Embryonic facial prominence (tissue), 1 donor: Measurements from ENCODE around the gene SMOC1.

Experiments
- DNase-seq: peaks from one replicate; pipeline ENCODE4 v3.0.0-alpha.2; 2016; ENCODE audit errors: extremely low spot score

SMOC1 gene

GRCh38 chr14:70011098-70011497 is 131.9 kb downstream of the SMOC1 start:
- DNase-seq = no peak

DNA sequence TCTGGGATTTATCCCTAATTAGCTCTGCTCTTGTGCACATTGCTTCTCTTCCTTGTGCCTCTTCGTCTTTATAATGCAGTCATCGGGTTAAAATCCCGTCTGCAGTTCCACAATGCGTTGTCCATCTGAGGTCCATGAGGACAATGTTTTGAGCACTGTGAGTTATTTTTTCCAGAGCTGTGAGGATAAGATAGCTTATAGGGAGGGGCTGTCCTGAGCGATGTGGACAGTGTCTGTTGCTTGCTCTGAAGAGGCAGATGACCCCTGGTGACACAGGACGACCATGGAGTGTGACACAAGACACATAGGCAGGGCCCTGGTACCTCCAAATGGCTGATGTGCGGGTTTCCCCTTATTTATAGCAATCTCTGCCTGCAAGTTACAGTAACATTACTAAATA is 132.5 kb downstream of the SMOC1 start:
- DNase-seq = no peak

GRCh38 chr14:70013271-70013873 is 134.2 kb downstream of the SMOC1 start:
- no peak for DNase-seq

DNA sequence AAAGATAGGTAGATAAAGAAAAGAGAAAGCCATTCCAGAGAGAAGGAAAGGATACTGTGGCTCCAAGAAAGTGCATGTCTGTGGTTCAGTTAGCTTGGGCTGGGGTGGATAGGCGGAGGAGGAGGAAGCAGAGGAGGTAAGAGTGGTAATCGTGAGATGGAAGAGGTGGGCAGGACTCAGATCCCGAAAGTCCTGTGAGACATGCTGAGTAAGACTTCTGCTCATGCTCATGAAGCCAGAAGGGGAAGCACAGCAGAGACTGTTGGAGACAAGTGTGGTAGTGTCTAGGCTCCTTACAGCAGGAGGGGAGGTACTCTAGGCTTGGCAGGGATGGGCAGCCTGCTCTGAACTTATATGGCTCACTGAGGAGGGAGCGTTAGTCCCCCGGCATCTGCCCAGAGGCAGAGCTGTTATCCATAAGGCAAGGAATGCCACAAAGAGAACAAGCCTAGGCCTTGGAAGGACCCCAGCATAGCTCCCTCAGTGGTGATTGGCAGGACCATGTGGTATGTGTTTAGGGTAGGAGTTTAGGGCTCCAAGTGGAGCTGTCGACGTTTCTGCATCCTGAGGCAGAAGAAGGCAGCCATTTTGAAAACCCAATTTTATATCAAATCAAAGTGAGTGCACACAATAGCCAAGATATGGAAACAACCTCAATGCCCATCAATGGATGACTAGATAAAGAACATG is 135.3 kb downstream of the SMOC1 start:
- no peak for DNase-seq

DNA sequence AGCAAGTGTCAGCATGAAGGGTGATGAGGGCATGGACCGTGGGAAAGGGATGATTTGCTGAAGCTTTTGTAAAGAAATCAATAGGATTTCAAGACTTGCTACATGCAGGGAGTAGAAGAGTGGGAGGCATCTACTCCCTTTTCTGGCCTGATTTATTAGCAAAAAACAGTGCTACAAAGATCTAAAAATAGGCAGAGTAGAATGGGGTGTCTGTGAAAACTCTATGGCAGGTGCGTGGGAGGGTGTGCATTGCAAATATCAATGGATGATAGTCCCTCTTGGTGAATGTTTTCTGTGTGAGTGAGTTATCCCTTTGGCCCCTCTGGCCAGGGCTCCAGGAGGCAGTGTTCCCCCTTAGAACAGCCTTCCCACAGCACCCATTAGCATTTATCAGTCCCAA is 139.0 kb downstream of the SMOC1 start:
- DNase-seq = no peak

GRCh38 chr14:70018713-70019211 is 139.5 kb downstream of the SMOC1 start:
- DNase-seq = no peak

GRCh38 chr14:70019695-70020094 is 140.5 kb downstream of the SMOC1 start:
- no peak for DNase-seq

DNA sequence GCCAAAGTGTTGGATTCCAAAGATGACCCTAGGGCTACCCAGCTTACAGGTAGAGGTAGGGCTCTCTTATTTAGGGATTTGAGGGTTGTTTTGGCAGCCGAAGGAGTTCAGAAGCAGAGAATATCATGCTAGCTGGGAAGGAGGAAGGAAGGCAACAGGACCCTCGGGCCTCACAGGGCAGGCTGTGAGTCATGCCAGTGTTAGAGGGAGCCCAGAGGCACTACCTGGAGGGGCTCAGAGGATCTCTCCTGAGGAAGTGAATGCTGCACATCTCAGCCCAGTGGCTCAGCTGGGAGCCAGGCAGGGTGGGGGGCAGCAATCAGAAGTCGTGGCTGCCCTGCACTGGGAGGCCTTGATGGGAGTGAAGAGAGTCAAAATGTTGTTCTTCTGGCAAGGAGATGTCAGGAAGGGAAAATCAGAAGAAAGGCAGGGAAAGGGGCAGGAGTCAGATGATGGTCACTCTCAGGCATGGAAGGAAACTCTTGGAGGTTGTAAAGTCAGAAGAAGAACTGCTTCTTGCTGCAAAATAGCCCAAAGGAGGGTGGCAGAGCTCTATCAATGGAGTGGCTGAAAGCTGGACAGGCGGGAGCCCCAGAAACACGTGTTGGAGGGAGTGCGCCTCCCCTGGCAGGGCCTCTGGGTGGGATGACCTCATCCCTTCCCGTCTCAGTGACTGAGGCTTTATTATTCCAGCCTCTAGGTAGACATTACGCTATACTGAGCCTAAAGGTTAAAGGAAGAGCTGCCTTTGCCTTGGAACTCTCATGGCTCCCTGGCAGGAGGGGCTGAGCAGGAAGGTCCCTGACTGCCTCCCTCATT is 141.3 kb downstream of the SMOC1 start:
- no peak for DNase-seq

- DNase-seq = no peak
These were observed 142.5 kb downstream of the SMOC1 start for GRCh38 chr14:70021548-70022220.

DNA sequence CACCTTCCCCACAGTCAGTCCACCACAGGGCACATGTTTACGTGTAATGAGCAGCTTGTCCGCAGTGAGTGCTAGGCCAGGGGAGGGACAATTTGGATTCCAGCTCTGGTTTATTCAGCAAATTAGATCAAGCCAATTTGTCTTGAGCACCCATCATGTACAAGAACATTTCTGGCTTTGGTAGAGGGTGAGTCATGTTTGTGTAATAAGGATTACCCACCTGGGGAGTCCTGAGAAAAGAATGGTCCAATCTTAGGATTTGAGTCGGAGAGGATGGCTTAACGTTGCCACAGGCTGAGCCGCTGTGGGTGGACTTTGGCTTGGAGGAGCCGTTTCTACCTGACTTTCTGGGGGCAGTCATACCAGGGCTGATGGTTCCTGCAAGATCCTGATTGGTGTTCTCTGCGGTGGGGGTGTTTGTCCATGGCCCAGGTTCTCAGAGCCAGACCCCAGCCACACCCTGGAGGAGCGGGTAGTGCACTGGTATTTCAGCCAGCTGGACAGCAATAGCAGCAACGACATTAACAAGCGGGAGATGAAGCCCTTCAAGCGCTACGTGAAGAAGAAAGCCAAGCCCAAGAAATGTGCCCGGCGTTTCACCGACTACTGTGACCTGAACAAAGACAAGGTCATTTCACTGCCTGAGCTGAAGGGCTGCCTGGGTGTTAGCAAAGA is 143.7 kb downstream of the SMOC1 start:
- no peak for DNase-seq

DNA sequence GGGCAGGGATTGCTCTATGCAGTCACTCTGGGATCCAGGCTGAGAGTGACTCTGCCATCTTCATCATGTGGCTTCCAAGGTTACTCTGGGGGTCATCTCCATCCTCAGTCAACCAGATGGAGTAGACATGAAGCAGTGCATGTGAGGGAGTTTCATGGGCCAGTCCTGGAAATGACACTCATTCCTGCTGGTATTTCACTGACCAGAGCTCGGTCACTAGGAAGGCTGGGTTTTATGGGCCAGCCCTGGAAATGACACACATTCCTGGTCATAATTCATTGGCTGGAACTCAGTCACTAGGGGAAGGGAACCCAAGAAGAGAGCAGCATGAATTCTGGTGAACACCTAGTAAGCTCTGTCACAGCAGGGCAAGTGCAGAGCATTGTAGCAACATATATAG is 144.7 kb downstream of the SMOC1 start:
- DNase-seq = no peak

GRCh38 chr14:70027785-70028428 is 148.7 kb downstream of the SMOC1 start:
- no peak for DNase-seq

- DNase-seq = no peak
These were observed 150.3 kb downstream of the SMOC1 start for GRCh38 chr14:70029296-70030132.

GRCh38 chr14:70032016-70032415 is 152.8 kb downstream of the SMOC1 start:
- no peak for DNase-seq

DNA sequence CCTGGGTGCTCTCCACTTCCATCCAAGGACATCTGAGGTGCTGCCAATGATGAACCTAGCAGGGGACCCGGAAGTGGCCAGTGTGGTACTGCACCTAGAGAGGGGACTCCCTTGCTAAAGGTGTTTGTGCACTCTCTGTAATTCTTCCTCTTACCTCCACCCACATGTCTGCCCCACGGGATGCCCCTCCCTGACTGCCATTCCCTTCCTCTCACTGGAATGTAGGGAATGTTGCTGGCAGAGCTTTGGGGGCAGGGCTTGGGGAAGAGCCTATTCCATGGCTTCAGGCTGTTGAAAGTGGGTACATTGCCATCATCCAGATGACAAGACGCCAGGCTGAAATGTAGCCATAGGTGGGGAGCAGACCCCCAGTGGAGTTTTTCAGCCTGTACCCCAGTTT is 153.2 kb downstream of the SMOC1 start:
- DNase-seq = no peak

- DNase-seq = no peak
These were observed 153.9 kb downstream of the SMOC1 start for GRCh38 chr14:70033116-70033515.

DNA sequence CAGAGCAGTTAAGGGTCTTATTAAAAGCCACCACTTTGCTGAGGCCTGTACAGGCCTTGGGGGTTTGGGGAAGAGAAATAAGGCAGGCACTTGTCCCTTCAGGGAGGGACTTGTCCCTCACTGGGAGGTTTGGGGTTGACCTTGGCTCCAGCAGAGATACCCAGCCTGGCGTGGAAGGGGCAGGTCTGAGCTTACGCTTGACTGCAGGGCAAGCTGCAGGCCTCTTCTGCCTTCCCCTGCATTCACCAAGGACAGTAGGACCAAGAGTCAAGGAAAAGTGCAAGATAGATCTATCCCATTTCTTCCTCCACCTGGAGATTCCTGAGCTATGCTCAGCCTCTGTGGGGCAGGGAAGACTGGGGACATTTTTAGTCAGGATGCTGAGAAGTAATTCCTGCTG is 154.3 kb downstream of the SMOC1 start:
- no peak for DNase-seq

DNA sequence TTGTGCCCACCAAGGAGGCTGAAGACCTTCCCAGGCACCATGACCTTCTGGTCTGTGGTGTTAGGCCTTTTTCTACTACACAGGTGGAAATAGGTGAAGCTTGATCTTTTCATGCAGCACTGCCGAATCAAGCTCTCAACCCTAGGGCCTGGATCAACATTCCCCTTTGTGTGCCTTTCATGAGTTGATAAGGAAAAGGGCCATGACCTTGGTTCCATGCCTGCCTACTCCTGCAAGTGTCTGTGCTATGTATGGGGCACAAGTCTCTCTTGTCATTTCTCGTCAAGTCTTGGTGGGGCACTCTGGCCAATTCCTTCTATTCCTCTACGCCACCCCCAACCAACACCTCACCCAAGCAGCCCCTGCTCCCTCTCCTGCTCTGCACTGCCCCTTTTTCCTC is 155.0 kb downstream of the SMOC1 start:
- no peak for DNase-seq

GRCh38 chr14:70036665-70037064 is 157.4 kb downstream of the SMOC1 start:
- DNase-seq = no peak

GRCh38 chr14:70043001-70043400 is 163.8 kb downstream of the SMOC1 start:
- no peak for DNase-seq
